Upper lobe of right lung (tissue), 1 donor: ENCODE measurements around the gene KLHL17. TPM values are rescaled to one million over a fixed set of nuclear protein-coding genes. Genes with fewer than 3 reads are reported as not detected.

Experiments
- ATAC-seq: fragments of 200-7000 bp; cut with Tn5 transposase; one replicate; pipeline ENCODE4 v1.9.1; 2020; ENCODE audit warnings: mild to moderate bottlenecking, moderate library complexity
- DNase-seq: peaks from one replicate; pipeline ENCODE4 v3.0.0-alpha.2; 2020
- H3K27ac ChIP-seq: fragments of 200-600 bp; one replicate; pipeline ENCODE4 v1.8.0; 2022
- H3K27me3 ChIP-seq: fragments of 200-600 bp; one replicate; pipeline ENCODE4 v1.8.0; 2022; ENCODE audit warnings: mild to moderate bottlenecking
- H3K36me3 ChIP-seq: fragments of 200-600 bp; one replicate; pipeline ENCODE4 v1.8.0; 2022
- H3K4me1 ChIP-seq: fragments of 200-600 bp; one replicate; pipeline ENCODE4 v1.8.0; 2022
- H3K4me3 ChIP-seq: fragments of 200-600 bp; one replicate; pipeline ENCODE4 v1.8.0; 2022; ENCODE audit warnings: mild to moderate bottlenecking
- H3K9me3 ChIP-seq: fragments of 200-600 bp; one replicate; pipeline ENCODE4 v1.8.0; 2022
- CTCF ChIP-seq: fragments of 200-600 bp; IDR thresholded peaks from one replicate; pipeline ENCODE4 v1.8.0; 2022; ENCODE audit warnings: antibody characterized with exemption
- intact Hi-C: fragments of 100-400 bp; cut with DNase I; formaldehyde crosslinking; loops from one replicate; pipeline ENCODE4 v1.11.0; 2022
- total RNA-seq: library from RNA; stranded (reverse); fragmentation: NEBNext Ultra II Directional; extraction: Animal tissue kit (Norgen Biotek cat#: 25700); gene quantifications from one replicate; pipeline ENCODE4 v1.2.1, GENCODE V29; 2021
- donor health status: DM: no; HTN: yes; CAD: no; lungs with severe emphysema.

KLHL17 gene
- total RNA-seq, 1 donor from 2014 or later: 17.0 TPM

GRCh38 chr1:929712-930632 is 30.4 kb upstream of the KLHL17 start:
- no peak overlapping the region for H3K4me3 ChIP-seq
- peaks cover 8% of the 10 kb centered on the region for H3K4me1 ChIP-seq
- H3K36me3 ChIP-seq: no peaks in the 10 kb centered on the region
- H3K27me3 ChIP-seq: peaks cover 35% of the 10 kb centered on the region
- DNase-seq (no peak), ATAC-seq (no peak)
- no peak overlapping the region for H3K27ac ChIP-seq
- no peak for TF ChIP-seq CTCF
- intact Hi-C loops: no loop called here
- H3K9me3 ChIP-seq: no peaks in the 10 kb centered on the region

DNA sequence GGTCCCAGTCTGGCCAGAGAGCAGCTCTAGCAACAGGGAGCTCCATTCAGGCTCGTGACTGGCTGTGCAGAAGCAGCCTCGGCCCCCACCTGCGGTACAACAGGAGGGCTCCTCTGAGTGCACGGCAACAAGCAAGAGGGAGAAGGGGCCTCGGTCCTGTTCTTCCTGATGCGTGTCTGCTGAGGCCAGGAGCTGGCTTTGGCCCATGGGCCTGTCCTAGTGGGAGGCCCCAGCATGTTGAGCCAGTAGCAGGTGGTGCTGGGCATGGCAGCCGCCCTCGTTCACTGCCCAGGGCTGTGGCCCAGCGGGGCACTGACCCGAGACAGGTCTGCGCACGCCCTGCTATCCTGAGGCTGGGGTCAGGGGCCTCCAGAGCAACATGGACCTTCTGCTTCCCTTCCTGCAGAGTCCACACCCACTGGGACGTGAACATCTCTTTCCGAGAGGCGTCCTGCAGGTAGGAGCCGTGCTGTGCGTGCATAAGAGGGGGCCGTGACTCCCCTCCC is 29.7 kb upstream of the KLHL17 start:
- Histone ChIP-seq H3K27me3 (peaks cover 36% of the 10 kb centered on the region), H3K9me3 (no peaks in the 10 kb centered on the region), H3K4me1 (peaks cover 3% of the 10 kb centered on the region), H3K27ac (no peak overlapping the region), H3K4me3 (no peak overlapping the region), H3K36me3 (no peaks in the 10 kb centered on the region)
- DNase-seq (no peak), ATAC-seq (no peak)
- intact Hi-C loops: no loop called here
- TF ChIP-seq CTCF: no peak

- no peak for DNase-seq
- H3K27ac ChIP-seq: no peak overlapping the region
- ATAC-seq: no peak
- H3K9me3 ChIP-seq: no peaks in the 10 kb centered on the region
- no peaks in the 10 kb centered on the region for H3K4me1 ChIP-seq
- H3K36me3 ChIP-seq: no peaks in the 10 kb centered on the region
- no peak overlapping the region for H3K4me3 ChIP-seq
- no peak for TF ChIP-seq CTCF
- peaks cover 36% of the 10 kb centered on the region for H3K27me3 ChIP-seq
- intact Hi-C loops: no loop called here
Measured at GRCh38 chr1:931380-932172, 28.8 kb upstream of the KLHL17 start.

- Histone ChIP-seq H3K4me1 (no peaks in the 10 kb centered on the region), H3K9me3 (no peaks in the 10 kb centered on the region), H3K4me3 (no peak overlapping the region), H3K27me3 (peaks cover 36% of the 10 kb centered on the region), H3K36me3 (no peaks in the 10 kb centered on the region), H3K27ac (no peak overlapping the region)
- DNase-seq: no peak
- intact Hi-C loops: no loop called here
- TF ChIP-seq CTCF: no peak
- ATAC-seq: no peak
Measured at GRCh38 chr1:932173-932510, 28.2 kb upstream of the KLHL17 start.

DNA sequence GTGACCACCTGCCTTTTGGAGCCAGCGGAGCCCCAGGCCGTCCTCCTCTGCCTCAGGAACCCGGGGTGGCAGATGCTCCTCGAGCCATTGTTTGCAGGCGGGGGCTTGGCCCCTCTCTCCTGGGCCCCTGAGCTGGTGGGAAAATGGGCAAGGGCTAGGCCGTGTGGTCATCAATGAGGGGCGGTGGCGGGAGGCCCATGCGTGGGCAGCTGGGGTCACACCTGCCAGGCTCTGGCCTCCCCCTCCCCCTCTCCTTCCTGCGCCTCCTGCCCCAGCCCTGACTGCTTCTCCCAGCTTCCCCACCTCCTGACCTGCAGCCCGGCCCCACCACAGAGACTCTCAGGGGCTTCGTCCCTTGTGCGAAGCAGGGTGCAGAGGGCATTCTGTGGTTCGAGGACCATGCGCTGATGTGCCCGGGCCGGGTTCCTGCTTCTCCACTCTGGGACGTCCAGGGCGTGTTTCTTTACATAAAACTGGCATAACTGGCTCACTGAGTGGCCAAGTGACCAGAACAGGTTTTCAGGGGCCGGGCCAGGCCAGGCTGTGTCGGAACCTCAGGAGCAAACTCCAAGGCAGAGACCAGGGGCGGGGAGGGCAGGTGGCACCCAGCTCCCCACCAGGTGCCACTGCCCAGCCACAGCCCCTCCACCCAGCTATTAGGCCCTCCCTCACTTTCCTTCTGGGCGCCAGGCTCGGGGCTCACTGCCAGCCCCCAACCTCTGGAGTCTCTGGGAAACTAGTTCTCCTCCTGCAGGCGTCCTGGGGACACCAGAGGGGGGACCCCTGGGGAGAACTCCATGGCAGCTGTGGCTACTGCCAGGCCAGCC is 27.4 kb upstream of the KLHL17 start:
- no peaks in the 10 kb centered on the region for H3K4me1 ChIP-seq
- peaks cover 37% of the 10 kb centered on the region for H3K27me3 ChIP-seq
- DNase-seq (peak; percentile 85), ATAC-seq (peak; percentile 79)
- no peak overlapping the region for H3K4me3 ChIP-seq
- H3K9me3 ChIP-seq: no peaks in the 10 kb centered on the region
- no peak for TF ChIP-seq CTCF
- intact Hi-C loops: no loop called here
- no peaks in the 10 kb centered on the region for H3K36me3 ChIP-seq
- H3K27ac ChIP-seq: no peak overlapping the region
